Breast epithelium (tissue), 4 donors: ENCODE results near the gene NTRK2. TPM values are rescaled to one million over a fixed set of nuclear protein-coding genes. Genes with fewer than 3 reads are reported as not detected.

Experiments used
- DNase-seq, 2 donors: peaks; one replicate each; pipeline ENCODE4 v3.0.0-alpha.2; 2019; ENCODE audit warnings: low spot score in 2 of 2
- H3K27ac ChIP-seq, 2 donors: fragments of 200-600 bp; sonication (generic) in 1 of 2; one replicate each; pipeline ENCODE4 v1.5.1; 2016 to 2019; ENCODE audit warnings: mild to moderate bottlenecking in 1 of 2
- H3K27me3 ChIP-seq, 2 donors: fragments of 200-600 bp; sonication (generic) in 1 of 2; one replicate each; pipeline versions ENCODE4 v1.5.1 to v1.6.0; 2017 to 2019; ENCODE audit warnings: control low read depth in 1 of 2, mild to moderate bottlenecking in 1 of 2
- H3K36me3 ChIP-seq: fragments of 200-600 bp; one replicate; pipeline ENCODE4 v1.5.1; 2019
- H3K4me1 ChIP-seq, 2 donors: fragments of 200-600 bp; sonication (generic); one replicate each; pipeline ENCODE4 v1.5.1; 2016 to 2019; ENCODE audit warnings: control low read depth in 1 of 2
- H3K4me3 ChIP-seq, 3 donors: fragments of 200-600 bp; sonication (generic); 1 replicate in 2 of 3; 2 replicates in 1 of 3; pipeline ENCODE4 v1.5.1; 2016 to 2019; ENCODE audit warnings: mild to moderate bottlenecking in 3 of 3, moderate library complexity in 2 of 3
- H3K9me3 ChIP-seq, 2 donors: fragments of 200-600 bp; sonication (generic) in 1 of 2; one replicate each; pipeline ENCODE4 v1.5.1; 2016 to 2019; ENCODE audit warnings: control low read depth in 1 of 2
- CTCF ChIP-seq, 3 donors: fragments of 450-650 bp; IDR thresholded peaks; one replicate each; pipeline ENCODE4 v1.5.1; 2016 to 2017; ENCODE audit warnings: antibody characterized with exemption in 3 of 3, mild to moderate bottlenecking in 3 of 3, moderate library complexity in 3 of 3
- POLR2A ChIP-seq: fragments of 450-650 bp; IDR thresholded peaks from one replicate; pipeline ENCODE4 v1.6.1; 2016; ENCODE audit warnings: antibody characterized with exemption, mild to moderate bottlenecking, moderate library complexity
- POLR2AphosphoS5 ChIP-seq, 3 donors: sonication (generic); formaldehyde crosslinking; IDR thresholded peaks; one replicate each; pipeline ENCODE4 v1.6.1; 2017; ENCODE audit warnings: antibody characterized with exemption in 3 of 3
- intact Hi-C: fragments of 100-400 bp; cut with DNase I; formaldehyde crosslinking; loops from one replicate; pipeline ENCODE4 v1.15.1; 2023; ENCODE audit warnings: low total_unique reads
- total RNA-seq, 3 donors: library from RNA; depleted of rRNA; stranded (reverse); fragments of >200 nt; gene quantifications; one replicate each; pipeline ENCODE4 v1.1.0, GENCODE V29; 2016

The NTRK2 gene
- total RNA-seq, 3 donors from 2014 or later = 25.9 to 134 (median 112) TPM

- H3K4me3 ChIP-seq = no peak overlapping the region
- H3K27me3 ChIP-seq = no peaks in the 10 kb centered on the region
- no peak for DNase-seq
- intact Hi-C loops = no loop called here
- no peaks in the 10 kb centered on the region for H3K4me1 ChIP-seq
- no peak for TF ChIP-seq POLR2A
- no peak for TF ChIP-seq POLR2AphosphoS5 (IDR thresholded peaks at IDR 0.05)
- TF ChIP-seq CTCF (IDR thresholded peaks at IDR 0.05) = no peak
- H3K9me3 ChIP-seq = no peaks in the 10 kb centered on the region
- H3K27ac ChIP-seq = no peak overlapping the region
- H3K36me3 ChIP-seq = no peaks in the 10 kb centered on the region
Observed at GRCh38 chr9:84815554-84815953, 146.0 kb downstream of the NTRK2 start.

GRCh38 chr9:84817038-84817437 is 147.5 kb downstream of the NTRK2 start:
- Histone ChIP-seq H3K36me3 (no peaks in the 10 kb centered on the region), H3K27me3 (no peaks in the 10 kb centered on the region), H3K4me1 (no peaks in the 10 kb centered on the region), H3K27ac (no peak overlapping the region), H3K9me3 (no peaks in the 10 kb centered on the region), H3K4me3 (no peak overlapping the region)
- intact Hi-C loops = no loop called here
- no peak for TF ChIP-seq CTCF (IDR thresholded peaks at IDR 0.05)
- DNase-seq = no peak

GRCh38 chr9:84818791-84819190 is 149.3 kb downstream of the NTRK2 start:
- H3K9me3 ChIP-seq = no peaks in the 10 kb centered on the region
- intact Hi-C loops = no loop called here
- no peaks in the 10 kb centered on the region for H3K27me3 ChIP-seq
- DNase-seq = no peak
- no peak overlapping the region for H3K4me3 ChIP-seq
- H3K27ac ChIP-seq = peak overlapping the region in 1 of 2 donors; percentile 41
- no peak for TF ChIP-seq CTCF (IDR thresholded peaks at IDR 0.05)
- TF ChIP-seq POLR2A = no peak
- TF ChIP-seq POLR2AphosphoS5 (IDR thresholded peaks at IDR 0.05) = no peak
- H3K4me1 ChIP-seq = no peaks in the 10 kb centered on the region
- no peaks in the 10 kb centered on the region for H3K36me3 ChIP-seq

- no peaks in the 10 kb centered on the region for H3K27me3 ChIP-seq
- intact Hi-C loops = no loop called here
- no peak for TF ChIP-seq CTCF (IDR thresholded peaks at IDR 0.05)
- TF ChIP-seq POLR2A = no peak
- TF ChIP-seq POLR2AphosphoS5 (IDR thresholded peaks at IDR 0.05) = no peak
Observed at GRCh38 chr9:84819491-84819991, 150.0 kb downstream of the NTRK2 start.

GRCh38 chr9:84821431-84821830 is 151.9 kb downstream of the NTRK2 start:
- no peak overlapping the region for H3K27ac ChIP-seq
- no peaks in the 10 kb centered on the region for H3K4me1 ChIP-seq
- no peak overlapping the region for H3K4me3 ChIP-seq
- no peaks in the 10 kb centered on the region for H3K36me3 ChIP-seq
- H3K9me3 ChIP-seq = no peaks in the 10 kb centered on the region
- TF ChIP-seq POLR2AphosphoS5 (IDR thresholded peaks at IDR 0.05) = no peak
- TF ChIP-seq CTCF (IDR thresholded peaks at IDR 0.05) = no peak
- no peak for TF ChIP-seq POLR2A
- DNase-seq = no peak
- H3K27me3 ChIP-seq = no peaks in the 10 kb centered on the region
- intact Hi-C loops = no loop called here

More at GRCh38 chr9:84819491-84819991, 150.0 kb downstream of the NTRK2 start:
- Histone ChIP-seq H3K4me1 (no peaks in the 10 kb centered on the region), H3K36me3 (no peaks in the 10 kb centered on the region), H3K4me3 (no peak overlapping the region), H3K9me3 (no peaks in the 10 kb centered on the region), H3K27ac (no peak overlapping the region)
- DNase-seq = no peak
